ENCODE results near the gene UNC93B1. TPM values are rescaled to one million over a fixed set of nuclear protein-coding genes. Genes with fewer than 3 reads are reported as not detected.

Gene UNC93B1
- total and polyA plus RNA-seq, 2 of the 13 experiments (the other 11 are each of a cell fraction or from before 2014, with no cell fraction given): 8.8 to 18.9 TPM

GRCh38 chr11:68016904-68017817 lies 13.3 kb upstream of the UNC93B1 start (continued):
- no peak for TF ChIP-seq MYPOP (CRISPR knock-in tag; IDR thresholded peaks at IDR 0.05)
- TF ChIP-seq SIX4 (CRISPR knock-in tag; IDR thresholded peaks at IDR 0.05): 0 out of 2 replicates have a peak, but pooled peaks have one; percentile 33
- TF ChIP-seq ATF5 (CRISPR knock-in tag; IDR thresholded peaks at IDR 0.05; ENCODE audit: low read depth): no peak
- peak; percentile 77 for TF ChIP-seq ZNF629 (CRISPR knock-in tag; conservative IDR thresholded peaks at IDR 0.05)
- TF ChIP-seq DRAP1 (CRISPR knock-in tag; IDR thresholded peaks at IDR 0.05): peak; percentile 67
- peak; percentile 54; the same call in 1 of the 2 replicates for TF ChIP-seq KAT8 (CRISPR knock-in tag; IDR thresholded peaks at IDR 0.05)
- TF ChIP-seq ZBTB42 (CRISPR knock-in tag; IDR thresholded peaks at IDR 0.05): no peak
- peak; percentile 88 for TF ChIP-seq ARNTL (CRISPR knock-in tag; IDR thresholded peaks at IDR 0.05)

GRCh38 chr11:68016161-68016903 lies 12.4 kb upstream of the UNC93B1 start:
- Histone ChIP-seq H2AFZ (ENCODE audit: low read length) (no peak overlapping the region), H3K27me3 (ENCODE audit: control insufficient read depth in 1 of 2, insufficient read depth in 2 of 2, low read length in 2 of 2) (no peaks in the 10 kb centered on the region), H3K4me1 (ENCODE audit: insufficient read depth, low read length) (peaks cover 93% of the 10 kb centered on the region), H3K79me2 (ENCODE audit: insufficient read depth, low read length) (no peaks in the 10 kb centered on the region), H3K4me3 (replicated peaks in 1 of 3; ENCODE audit: insufficient read depth in 1 of 3, low read depth in 2 of 3, low read length in 3 of 3) (peak overlapping the region; percentile 38 to 69 (median 45); a peak in 5 of 6 replicates), H3K4me2 (ENCODE audit: low read depth, low read length) (peak overlapping the region; percentile 95), H3K27ac (ENCODE audit: extremely low read length, insufficient read depth, low read length) (peak overlapping the region; percentile 87), H3K9ac (ENCODE audit: insufficient read depth, low read depth, low read length) (peak overlapping the region; percentile 63), H3K36me3 (replicated peaks in 1 of 2; ENCODE audit: control insufficient read depth in 1 of 2, insufficient read depth in 2 of 2, low read length in 2 of 2) (no peaks in the 10 kb centered on the region), H3K9me3 (ENCODE audit: low read length) (no peaks in the 10 kb centered on the region), H4K20me1 (ENCODE audit: insufficient read depth, low read length) (no peaks in the 10 kb centered on the region)
- in situ Hi-C loops (cut with HindIII; ENCODE audit: extremely low pct_ligation_motif_present, low pct_unique_long_range_greater_than_20kb) (no loop called here), intact Hi-C loops (cut with micrococcal nuclease; ENCODE audit: unreplicated experiment) (no loop called here)
- no peak for DNase-seq (ENCODE audit: low spot score)
- no TSS peak for BruUV-seq (replicated peaks)
- ChIA-PET POLR2A (no interaction called here), CTCF (ENCODE audit: low intra/inter-chr PET ratio, low total read pairs) (no interaction called here)
- 31% methylated on average over 10 of the region's 13 CpGs for WGBS (ENCODE audit: low lambda C conversion rate)
- ATAC-seq: no peak; the same call in 2 of the 3 replicates
- no peak for FAIRE-seq
- no peak for TF ChIP-seq ZNF557 (CRISPR knock-in tag; IDR thresholded peaks at IDR 0.05)
- peak; percentile 49; the same call in 1 of the 2 replicates for TF ChIP-seq DR1 (CRISPR knock-in tag; IDR thresholded peaks at IDR 0.05)
- TF ChIP-seq ADNP (CRISPR knock-in tag; IDR thresholded peaks at IDR 0.05): 0 out of 2 replicates have a peak, but pooled peaks have one; percentile 38
- TF ChIP-seq KLF13 (CRISPR knock-in tag; IDR thresholded peaks at IDR 0.05): 0 out of 2 replicates have a peak, but pooled peaks have one; percentile 8
- no peak for TF ChIP-seq CREM (IDR thresholded peaks at IDR 0.05)
- TF ChIP-seq CREM (CRISPR knock-in tag; IDR thresholded peaks at IDR 0.05): no peak
- 0 out of 2 replicates have a peak, but pooled peaks have one; percentile 22 for TF ChIP-seq MXD1 (CRISPR knock-in tag; IDR thresholded peaks at IDR 0.05)
- TF ChIP-seq ZEB1 (IDR thresholded peaks at IDR 0.05; ENCODE audit: insufficient replicate concordance, low read depth): peak; percentile 38
- peak; percentile 41 for TF ChIP-seq SRSF1 (optimal IDR thresholded peaks at IDR 0.05; ENCODE audit: low read depth, low read length)
- TF ChIP-seq ZNF230 (CRISPR knock-in tag; IDR thresholded peaks at IDR 0.05): no peak
- TF ChIP-seq ZNF292 (CRISPR knock-in tag; IDR thresholded peaks at IDR 0.05; ENCODE audit: borderline replicate concordance, low read depth): no peak
- TF ChIP-seq ZNF563 (CRISPR knock-in tag; IDR thresholded peaks at IDR 0.05): no peak
